ENCODE data around the gene ABCC4. TPM values are rescaled to one million over a fixed set of nuclear protein-coding genes. Genes with fewer than 3 reads are reported as not detected.

Gene ABCC4
- total RNA-seq, 1 donor from 2014 or later = 1.7 TPM

GRCh38 chr13:95044452-95045205, 256.6 kb downstream of the ABCC4 start:
- Mint-ChIP-seq H3K27ac (ENCODE audit: unreplicated experiment) (no peak overlapping the region), H3K36me3 (ENCODE audit: unreplicated experiment) (no peaks in the 10 kb centered on the region), H3K9me3 (ENCODE audit: unreplicated experiment) (no peaks in the 10 kb centered on the region), H3K4me1 (ENCODE audit: low read depth, unreplicated experiment) (no peaks in the 10 kb centered on the region), H3K27me3 (ENCODE audit: unreplicated experiment) (no peaks in the 10 kb centered on the region), H3K4me3 (ENCODE audit: unreplicated experiment) (no peak overlapping the region)
- DNase-seq = no peak
- TF ChIP-seq, protein P1, sequence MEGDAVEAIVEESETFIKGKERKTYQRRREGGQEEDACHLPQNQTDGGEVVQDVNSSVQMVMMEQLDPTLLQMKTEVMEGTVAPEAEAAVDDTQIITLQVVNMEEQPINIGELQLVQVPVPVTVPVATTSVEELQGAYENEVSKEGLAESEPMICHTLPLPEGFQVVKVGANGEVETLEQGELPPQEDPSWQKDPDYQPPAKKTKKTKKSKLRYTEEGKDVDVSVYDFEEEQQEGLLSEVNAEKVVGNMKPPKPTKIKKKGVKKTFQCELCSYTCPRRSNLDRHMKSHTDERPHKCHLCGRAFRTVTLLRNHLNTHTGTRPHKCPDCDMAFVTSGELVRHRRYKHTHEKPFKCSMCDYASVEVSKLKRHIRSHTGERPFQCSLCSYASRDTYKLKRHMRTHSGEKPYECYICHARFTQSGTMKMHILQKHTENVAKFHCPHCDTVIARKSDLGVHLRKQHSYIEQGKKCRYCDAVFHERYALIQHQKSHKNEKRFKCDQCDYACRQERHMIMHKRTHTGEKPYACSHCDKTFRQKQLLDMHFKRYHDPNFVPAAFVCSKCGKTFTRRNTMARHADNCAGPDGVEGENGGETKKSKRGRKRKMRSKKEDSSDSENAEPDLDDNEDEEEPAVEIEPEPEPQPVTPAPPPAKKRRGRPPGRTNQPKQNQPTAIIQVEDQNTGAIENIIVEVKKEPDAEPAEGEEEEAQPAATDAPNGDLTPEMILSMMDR (IDR thresholded peaks at IDR 0.05; ENCODE audit: partially characterized antibody, unreplicated experiment) = no peak

GRCh38 chr13:95039415-95039814, 261.8 kb downstream of the ABCC4 start:
- H3K27me3 Mint-ChIP-seq (ENCODE audit: unreplicated experiment) = no peaks in the 10 kb centered on the region
- no peak overlapping the region for H3K4me3 Mint-ChIP-seq (ENCODE audit: unreplicated experiment)
- TF ChIP-seq, protein P1 (IDR thresholded peaks at IDR 0.05; ENCODE audit: partially characterized antibody, unreplicated experiment) = no peak

DNA sequence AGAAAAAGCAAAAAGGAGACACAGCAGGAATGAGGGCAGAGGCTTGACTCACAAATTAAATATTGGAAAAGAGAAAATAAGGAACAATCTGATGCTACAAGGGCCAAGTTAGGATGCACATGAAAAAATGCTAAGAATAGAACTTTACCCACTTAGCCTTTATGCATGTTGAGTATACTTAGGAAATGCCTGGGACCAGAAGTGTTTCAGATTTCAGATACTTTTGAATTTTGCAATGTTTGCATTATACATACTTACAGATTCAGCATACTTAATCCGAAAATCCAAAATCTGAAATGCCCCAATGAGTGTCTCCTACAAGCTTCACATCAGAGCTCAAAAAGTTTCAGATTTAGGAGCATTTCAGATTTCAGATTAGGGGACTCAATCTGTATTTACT, 262.3 kb downstream of the ABCC4 start:
- Mint-ChIP-seq H3K4me1 (ENCODE audit: low read depth, unreplicated experiment) (no peaks in the 10 kb centered on the region), H3K27ac (ENCODE audit: unreplicated experiment) (no peak overlapping the region), H3K9me3 (ENCODE audit: unreplicated experiment) (no peaks in the 10 kb centered on the region), H3K27me3 (ENCODE audit: unreplicated experiment) (no peaks in the 10 kb centered on the region), H3K4me3 (ENCODE audit: unreplicated experiment) (no peak overlapping the region), H3K36me3 (ENCODE audit: unreplicated experiment) (no peaks in the 10 kb centered on the region)
- DNase-seq = no peak
- TF ChIP-seq, protein P1 (IDR thresholded peaks at IDR 0.05; ENCODE audit: partially characterized antibody, unreplicated experiment) = no peak

More at GRCh38 chr13:95039415-95039814, 261.8 kb downstream of the ABCC4 start:
- no peak for DNase-seq
- Mint-ChIP-seq H3K9me3 (ENCODE audit: unreplicated experiment) (no peaks in the 10 kb centered on the region), H3K36me3 (ENCODE audit: unreplicated experiment) (no peaks in the 10 kb centered on the region), H3K4me1 (ENCODE audit: low read depth, unreplicated experiment) (no peaks in the 10 kb centered on the region), H3K27ac (ENCODE audit: unreplicated experiment) (no peak overlapping the region)

DNA sequence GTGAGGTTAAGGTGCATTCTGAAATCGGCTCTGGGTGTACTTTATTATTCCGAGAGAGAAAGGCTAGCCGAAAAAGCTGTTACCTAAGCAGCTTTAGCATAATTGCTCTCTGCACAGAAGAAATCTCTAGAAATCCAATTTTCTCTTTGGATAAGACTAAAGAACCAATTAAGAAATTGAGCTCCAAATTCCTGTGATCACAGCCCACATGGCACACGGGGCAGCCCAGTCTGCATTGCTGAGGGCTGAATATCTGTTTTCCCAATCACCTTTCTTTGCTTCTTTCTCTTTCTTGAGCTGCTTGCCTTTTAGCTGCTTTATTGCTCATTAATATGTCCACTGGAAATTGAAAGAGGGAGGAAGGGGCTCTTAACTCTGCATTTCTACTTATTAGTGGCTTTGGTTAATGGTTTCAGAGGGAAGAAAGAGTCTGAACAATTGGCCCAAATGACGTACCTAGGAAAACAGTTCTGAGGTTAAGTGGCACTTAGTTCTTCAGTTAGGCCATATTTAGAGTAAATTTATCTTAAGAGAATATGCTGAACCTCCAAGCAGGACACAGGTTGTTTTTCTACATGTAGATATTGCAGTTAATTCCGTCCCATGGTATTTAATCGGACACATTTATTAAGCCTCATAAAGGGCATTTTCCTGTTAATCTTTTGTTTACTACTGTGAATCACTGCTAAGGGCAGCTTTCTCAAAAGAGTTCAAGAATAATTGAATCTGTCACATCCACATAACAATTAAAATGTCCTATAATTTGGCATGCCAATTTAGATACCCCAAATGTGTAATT, 265.7 kb downstream of the ABCC4 start:
- Mint-ChIP-seq H3K36me3 (ENCODE audit: unreplicated experiment) (no peaks in the 10 kb centered on the region), H3K4me1 (ENCODE audit: low read depth, unreplicated experiment) (no peaks in the 10 kb centered on the region), H3K9me3 (ENCODE audit: unreplicated experiment) (no peaks in the 10 kb centered on the region), H3K4me3 (ENCODE audit: unreplicated experiment) (no peak overlapping the region), H3K27me3 (ENCODE audit: unreplicated experiment) (no peaks in the 10 kb centered on the region), H3K27ac (ENCODE audit: unreplicated experiment) (no peak overlapping the region)
- no peak for DNase-seq
- TF ChIP-seq, protein P1 (IDR thresholded peaks at IDR 0.05; ENCODE audit: partially characterized antibody, unreplicated experiment) = no peak

- H3K36me3 Mint-ChIP-seq (ENCODE audit: unreplicated experiment) = no peaks in the 10 kb centered on the region
- H3K9me3 Mint-ChIP-seq (ENCODE audit: unreplicated experiment) = no peaks in the 10 kb centered on the region
- no peak for DNase-seq
- TF ChIP-seq, protein P1 (IDR thresholded peaks at IDR 0.05; ENCODE audit: partially characterized antibody, unreplicated experiment) = no peak
- no peaks in the 10 kb centered on the region for H3K4me1 Mint-ChIP-seq (ENCODE audit: low read depth, unreplicated experiment)
- H3K27me3 Mint-ChIP-seq (ENCODE audit: unreplicated experiment) = no peaks in the 10 kb centered on the region
- H3K27ac Mint-ChIP-seq (ENCODE audit: unreplicated experiment) = no peak overlapping the region
- H3K4me3 Mint-ChIP-seq (ENCODE audit: unreplicated experiment) = no peak overlapping the region
These were observed 267.4 kb downstream of the ABCC4 start for GRCh38 chr13:95033890-95034289.

Data from glutamatergic neuron (in vitro differentiated cells).